ENCODE data around the gene ARMC8. TPM values are rescaled to one million over a fixed set of nuclear protein-coding genes. Genes with fewer than 3 reads are reported as not detected.

Gene ARMC8
- total RNA-seq, 1 experiment from 2014 or later = 63.6 TPM

GRCh38 chr3:138241061-138241460, 54.0 kb downstream of the ARMC8 start:
- H3K36me3 Mint-ChIP-seq (ENCODE audit: insufficient read depth in 1 of 3, low read depth in 3 of 3) = peaks cover 16 to 55% (median 44%) of the 10 kb centered on the region in 3 experiments; a peak in 6 of 7 replicates
- H3K27ac Mint-ChIP-seq = no peak overlapping the region
- Histone ChIP-seq H3K9me3 (ENCODE audit: control insufficient read depth, low read depth, low read length) (no peaks in the 10 kb centered on the region), H2AFZ (ENCODE audit: low read length) (no peak overlapping the region), H3K4ac (ENCODE audit: low read depth, low read length) (no peak overlapping the region), H2BK20ac (ENCODE audit: low read depth, low read length, poor library complexity, severe bottlenecking) (no peak overlapping the region), H2BK5ac (ENCODE audit: insufficient read length, low read length) (no peak overlapping the region), H2AK5ac (ENCODE audit: insufficient read length, low read length) (no peak overlapping the region), H3K27ac (ENCODE audit: insufficient read length, low read depth, low read length) (no peak overlapping the region), H3K79me1 (ENCODE audit: insufficient read depth, low read depth, low read length, poor library complexity, severe bottlenecking) (no peaks in the 10 kb centered on the region), H3K23ac (ENCODE audit: insufficient read length, low read depth, low read length) (no peak overlapping the region), H3K4me1 (ENCODE audit: insufficient read depth, low read length) (no peaks in the 10 kb centered on the region), H3K79me2 (ENCODE audit: insufficient read depth, low read length) (no peaks in the 10 kb centered on the region), H2BK15ac (ENCODE audit: low read depth, low read length) (no peak overlapping the region), H2BK120ac (ENCODE audit: low read depth, low read length, poor library complexity, severe bottlenecking) (no peak overlapping the region), H4K8ac (replicated peaks; ENCODE audit: insufficient read length, low read depth, low read length) (no peak overlapping the region), H3K4me2 (ENCODE audit: insufficient read depth, insufficient read length, low read length) (no peak overlapping the region), H3K18ac (ENCODE audit: insufficient read length, low read depth, low read length) (no peak overlapping the region), H3K14ac (ENCODE audit: insufficient read depth, low read length) (no peak overlapping the region), H2BK12ac (ENCODE audit: insufficient read length, low read depth, low read length) (no peak overlapping the region), H3K9ac (ENCODE audit: extremely low read depth, insufficient read length, low read length) (no peak overlapping the region), H3T11ph (ENCODE audit: low read length) (no peak overlapping the region), H3K27me3 (ENCODE audit: insufficient read depth, low read length) (no peaks in the 10 kb centered on the region), H4K20me1 (ENCODE audit: control insufficient read depth, insufficient read depth, insufficient read length) (no peaks in the 10 kb centered on the region), H3K23me2 (ENCODE audit: insufficient read length, low read depth, low read length, poor library complexity, severe bottlenecking) (no peaks in the 10 kb centered on the region), H4K91ac (ENCODE audit: insufficient read length, low read depth, low read length) (no peak overlapping the region), H4K5ac (ENCODE audit: insufficient read length, low read depth, low read length) (no peak overlapping the region), H3K56ac (ENCODE audit: insufficient read length, low read depth, low read length) (no peak overlapping the region)
- no peaks in the 10 kb centered on the region for H3K9me3 Mint-ChIP-seq
- no peak for TF ChIP-seq CTCF (conservative IDR thresholded peaks at IDR 0.05)
- no peaks in the 10 kb centered on the region for H3K4me1 Mint-ChIP-seq
- H3K27me3 Mint-ChIP-seq (ENCODE audit: low read depth) = no peaks in the 10 kb centered on the region
- H3K4me3 Mint-ChIP-seq = no peak overlapping the region
- WGBS (ENCODE audit: extremely low coverage, insufficient read length, low lambda C conversion rate) = no CpG with 5 or more reads among the region's 1 CpG
- DNase-seq = no peak

Data from H9 (cell line).